ENCODE results near the gene SLIT3. TPM values are rescaled to one million over a fixed set of nuclear protein-coding genes. Genes with fewer than 3 reads are reported as not detected.
A peak's percentile ranks its signal among the peaks of the same experiment; 100 is the strongest.

SLIT3 gene
- total RNA-seq, 1 donor from 2014 or later, result 52.8 TPM

DNA sequence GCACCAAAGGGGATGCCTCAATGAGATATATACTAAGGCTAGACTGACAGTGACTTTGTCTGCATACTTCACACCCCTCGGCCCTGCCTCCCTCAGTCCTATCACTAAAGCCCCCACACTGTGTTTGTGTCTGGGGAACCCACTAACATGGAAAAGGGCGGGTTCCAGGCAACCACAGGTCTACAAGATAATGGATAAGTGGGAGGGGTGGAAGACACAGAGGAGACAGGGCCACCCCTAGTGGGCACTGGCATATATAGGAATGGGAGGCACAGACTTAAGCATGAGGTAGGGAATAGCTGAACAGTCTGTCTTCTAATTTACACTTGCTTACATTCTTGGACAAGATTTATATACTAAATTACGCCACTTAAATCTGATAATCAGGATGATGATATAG lies 74.0 kb downstream of the SLIT3 start:
- Histone ChIP-seq H3K9me3 (no peaks in the 10 kb centered on the region), H3K4me1 (peaks cover 18% of the 10 kb centered on the region), H3K27ac (no peak overlapping the region), H3K36me3 (no peaks in the 10 kb centered on the region), H3K4me3 (no peak overlapping the region), H3K27me3 (no peaks in the 10 kb centered on the region)
- DNase-seq (ENCODE audit: extremely low spot score in 2 of 2), result no peak
- TF ChIP-seq CTCF (IDR thresholded peaks at IDR 0.05) (no peak), POLR2AphosphoS5 (IDR thresholded peaks at IDR 0.05; ENCODE audit: insufficient read depth in 1 of 2, low read depth in 1 of 2) (no peak)
- intact Hi-C loops (cut with DNase I), result no loop called here

DNA sequence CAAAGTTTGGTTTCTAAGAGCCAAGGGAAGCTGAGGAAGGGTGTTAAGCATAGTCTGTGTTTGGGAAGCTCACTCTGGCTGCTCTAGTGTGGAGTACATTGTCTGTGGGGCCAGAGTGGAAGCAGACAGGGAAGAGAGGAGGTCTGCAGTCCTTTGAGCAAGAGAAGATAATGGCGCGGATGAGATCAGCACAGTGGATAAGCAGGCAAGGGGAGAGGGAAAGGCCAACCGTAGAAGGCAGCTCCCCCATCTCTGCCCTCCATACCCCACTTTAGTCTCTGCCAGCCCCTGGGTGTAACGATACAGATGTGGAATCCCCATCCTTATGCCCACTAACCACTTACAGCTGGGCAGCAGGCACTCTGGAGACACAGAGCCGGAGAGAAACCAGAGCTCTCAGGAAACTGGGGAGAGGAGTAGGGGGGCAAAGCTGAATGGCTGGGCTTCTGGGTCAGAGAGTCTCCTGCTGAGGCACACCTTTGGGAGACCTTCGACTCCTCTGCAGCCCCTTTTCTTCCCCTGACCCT lies 75.0 kb downstream of the SLIT3 start:
- H3K27ac ChIP-seq, result no peak overlapping the region
- no peaks in the 10 kb centered on the region for H3K27me3 ChIP-seq
- no peak for TF ChIP-seq CTCF (IDR thresholded peaks at IDR 0.05)
- TF ChIP-seq POLR2A (IDR thresholded peaks at IDR 0.05), result no peak
- TF ChIP-seq POLR2AphosphoS5 (IDR thresholded peaks at IDR 0.05; ENCODE audit: insufficient read depth in 1 of 2, low read depth in 1 of 2), result no peak
- H3K36me3 ChIP-seq, result no peaks in the 10 kb centered on the region
- peaks cover 18% of the 10 kb centered on the region for H3K4me1 ChIP-seq
- intact Hi-C loops (cut with DNase I), result no loop called here
- H3K9me3 ChIP-seq, result no peaks in the 10 kb centered on the region
- no peak overlapping the region for H3K4me3 ChIP-seq
- DNase-seq (ENCODE audit: extremely low spot score in 2 of 2), result no peak

DNA sequence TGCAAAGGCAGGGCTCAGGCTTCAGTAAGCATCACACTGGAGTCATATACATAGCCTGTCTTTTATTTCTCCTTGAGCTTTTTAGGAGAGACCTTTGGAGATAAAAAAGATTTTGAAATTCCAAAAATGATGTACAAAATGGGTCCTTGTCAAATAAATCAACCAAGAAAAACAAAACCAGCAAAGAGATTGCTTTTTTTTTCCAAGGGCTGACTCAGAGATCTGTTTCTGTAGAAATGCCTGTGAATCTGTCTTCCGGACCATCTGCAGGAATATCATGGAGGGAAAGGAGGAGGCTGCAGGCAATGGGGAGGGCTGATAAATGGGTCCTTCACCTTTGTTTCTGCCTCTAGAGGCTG lies 77.4 kb downstream of the SLIT3 start:
- no peak overlapping the region for H3K27ac ChIP-seq
- intact Hi-C loops (cut with DNase I), result no loop called here
- no peak for DNase-seq (ENCODE audit: extremely low spot score in 2 of 2)
- no peaks in the 10 kb centered on the region for H3K27me3 ChIP-seq
- TF ChIP-seq POLR2A (IDR thresholded peaks at IDR 0.05), result no peak
- no peak for TF ChIP-seq POLR2AphosphoS5 (IDR thresholded peaks at IDR 0.05; ENCODE audit: insufficient read depth in 1 of 2, low read depth in 1 of 2)
- no peak for TF ChIP-seq CTCF (IDR thresholded peaks at IDR 0.05)
- H3K9me3 ChIP-seq, result no peaks in the 10 kb centered on the region
- H3K4me1 ChIP-seq, result peaks cover 33% of the 10 kb centered on the region
- H3K36me3 ChIP-seq, result no peaks in the 10 kb centered on the region
- no peak overlapping the region for H3K4me3 ChIP-seq

DNA sequence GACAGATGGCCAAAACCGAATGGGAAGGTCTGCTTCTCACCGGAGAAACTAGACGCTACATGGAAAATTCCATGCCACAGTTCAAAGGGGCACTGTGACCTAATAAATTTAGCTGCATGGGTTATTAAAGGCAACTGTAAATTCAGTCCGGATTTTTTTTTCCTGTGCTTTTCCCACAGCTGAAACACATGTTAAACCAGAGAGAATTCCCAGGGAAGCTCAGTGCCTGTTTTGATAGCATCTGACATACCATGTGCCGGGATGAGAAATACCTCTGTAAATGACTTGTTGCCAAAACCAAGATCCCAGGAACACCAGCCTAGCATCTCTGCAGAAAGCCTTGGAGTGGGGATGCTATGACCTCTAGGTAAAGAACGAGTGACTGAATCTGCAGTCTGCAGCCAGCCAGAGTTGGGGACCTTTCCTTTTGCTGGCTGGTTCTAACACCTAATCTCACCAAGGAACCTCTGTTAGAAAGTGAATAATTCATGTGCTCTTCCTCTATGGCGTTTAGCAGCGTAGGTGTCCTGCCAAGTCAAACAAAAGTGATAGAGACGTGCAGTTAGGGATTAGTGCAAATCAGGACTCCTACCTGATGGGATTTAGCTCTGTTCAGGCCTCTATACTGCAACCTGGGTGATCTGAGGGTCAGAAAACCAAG lies 77.9 kb downstream of the SLIT3 start:
- H3K4me3 ChIP-seq, result no peak overlapping the region
- DNase-seq (ENCODE audit: extremely low spot score in 2 of 2), result peak in 1 of 2 donors; percentile 71
- intact Hi-C loops (cut with DNase I), result no loop called here
- TF ChIP-seq POLR2A (IDR thresholded peaks at IDR 0.05) (no peak), CTCF (IDR thresholded peaks at IDR 0.05) (no peak), POLR2AphosphoS5 (IDR thresholded peaks at IDR 0.05; ENCODE audit: insufficient read depth in 1 of 2, low read depth in 1 of 2) (no peak)
- no peaks in the 10 kb centered on the region for H3K27me3 ChIP-seq
- H3K9me3 ChIP-seq, result no peaks in the 10 kb centered on the region
- H3K4me1 ChIP-seq, result peaks cover 38% of the 10 kb centered on the region
- no peaks in the 10 kb centered on the region for H3K36me3 ChIP-seq
- no peak overlapping the region for H3K27ac ChIP-seq

DNA sequence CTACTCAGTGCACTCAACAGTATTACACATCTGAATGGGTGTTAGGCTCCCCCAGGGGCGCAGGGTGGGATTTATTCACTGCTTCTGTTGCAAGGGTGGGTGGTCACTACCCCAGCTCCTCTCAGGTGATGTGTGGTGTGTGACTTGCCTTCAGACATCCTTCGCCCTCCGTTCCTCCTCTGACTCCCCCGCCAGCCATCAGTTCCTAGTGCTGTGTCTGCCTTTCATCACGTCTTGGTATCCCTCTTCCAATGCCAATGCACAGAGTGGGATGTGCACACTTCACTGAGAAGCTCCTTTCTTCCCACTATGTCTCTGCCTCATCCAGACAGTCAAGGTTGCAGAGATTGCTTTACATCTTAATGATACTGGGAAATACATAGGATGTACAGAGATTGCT lies 79.4 kb downstream of the SLIT3 start:
- no peaks in the 10 kb centered on the region for H3K9me3 ChIP-seq
- H3K27ac ChIP-seq, result no peak overlapping the region
- H3K27me3 ChIP-seq, result no peaks in the 10 kb centered on the region
- no peak overlapping the region for H3K4me3 ChIP-seq
- no peaks in the 10 kb centered on the region for H3K36me3 ChIP-seq
- peaks cover 46% of the 10 kb centered on the region for H3K4me1 ChIP-seq
- DNase-seq (ENCODE audit: extremely low spot score in 2 of 2), result peak in 1 of 2 donors; percentile 49
- TF ChIP-seq POLR2A (IDR thresholded peaks at IDR 0.05) (no peak), POLR2AphosphoS5 (IDR thresholded peaks at IDR 0.05; ENCODE audit: insufficient read depth in 1 of 2, low read depth in 1 of 2) (no peak), CTCF (IDR thresholded peaks at IDR 0.05) (no peak)
- intact Hi-C loops (cut with DNase I), result no loop called here
